HK-2 (cell line): ENCODE measurements around the gene DEK.
"Not testable (repeated sequence)": the region's sequence is repeated elsewhere in the genome, so short reads cannot be mapped to it uniquely, and the experiment has no call there.

Source experiments
- DNase-seq: peaks from one replicate; pipeline ENCODE4 v3.0.0-alpha.2; 2018; ENCODE audit not compliant: unreplicated experiment

Gene DEK

DNA sequence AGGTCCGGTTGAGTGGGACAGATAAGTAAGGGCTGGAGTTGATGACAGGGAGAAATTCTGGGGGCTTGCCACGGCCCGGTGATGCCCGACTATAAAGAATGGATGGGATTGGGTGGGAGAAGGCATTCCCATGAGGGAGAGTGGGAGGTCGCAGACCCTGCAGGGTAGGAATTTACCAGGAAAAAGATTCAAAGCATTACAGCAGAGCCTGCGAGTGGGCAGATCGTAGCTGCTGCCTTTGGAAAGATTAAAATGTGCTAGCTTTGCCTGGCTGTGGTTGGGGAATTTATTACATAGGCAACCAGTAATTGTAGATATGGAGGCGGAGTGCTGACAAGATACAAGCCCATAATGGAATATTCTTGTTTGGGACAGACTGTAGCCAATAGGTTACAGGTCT lies 59.6 kb downstream of the DEK start:
- DNase-seq = no peak

DNA sequence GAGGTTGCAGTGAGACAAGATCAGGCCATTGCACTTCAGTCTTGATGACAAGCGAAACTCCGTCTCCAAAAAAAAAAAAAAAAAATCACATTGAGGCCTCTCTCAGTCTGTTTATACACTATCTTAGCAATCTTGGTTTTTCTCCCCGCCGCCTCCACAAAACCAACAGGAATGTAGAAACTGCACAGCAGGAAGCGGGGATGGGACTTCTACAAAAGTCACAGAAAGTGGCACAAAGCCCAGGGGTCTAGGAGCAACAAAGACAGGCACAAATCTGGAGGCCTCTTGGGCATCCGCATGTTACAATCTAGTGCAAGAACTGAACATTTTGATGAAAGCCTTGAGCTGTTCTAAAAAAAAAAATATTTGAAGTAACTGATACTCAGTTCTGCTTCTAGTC lies 60.5 kb downstream of the DEK start:
- DNase-seq = no peak

DNA sequence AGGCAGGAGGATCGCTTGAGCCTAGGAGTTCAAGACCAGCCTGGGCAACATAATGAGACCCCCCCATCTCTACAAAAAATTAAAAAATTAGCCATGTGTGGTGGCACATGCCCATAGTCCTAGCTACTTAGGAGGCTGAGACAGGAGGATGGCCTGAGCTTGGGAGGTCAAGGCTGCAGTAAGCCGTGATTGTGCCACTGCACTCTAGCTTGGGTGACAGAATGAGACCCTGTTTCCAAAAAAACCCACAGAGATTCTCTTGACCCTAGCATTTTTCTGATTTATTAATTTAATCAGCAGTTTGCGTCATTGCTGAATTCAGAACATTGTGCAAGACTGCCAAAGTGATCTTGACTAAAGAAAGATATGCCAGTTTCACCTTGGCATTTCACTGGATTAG lies 72.3 kb downstream of the DEK start:
- no peak for DNase-seq

DNA sequence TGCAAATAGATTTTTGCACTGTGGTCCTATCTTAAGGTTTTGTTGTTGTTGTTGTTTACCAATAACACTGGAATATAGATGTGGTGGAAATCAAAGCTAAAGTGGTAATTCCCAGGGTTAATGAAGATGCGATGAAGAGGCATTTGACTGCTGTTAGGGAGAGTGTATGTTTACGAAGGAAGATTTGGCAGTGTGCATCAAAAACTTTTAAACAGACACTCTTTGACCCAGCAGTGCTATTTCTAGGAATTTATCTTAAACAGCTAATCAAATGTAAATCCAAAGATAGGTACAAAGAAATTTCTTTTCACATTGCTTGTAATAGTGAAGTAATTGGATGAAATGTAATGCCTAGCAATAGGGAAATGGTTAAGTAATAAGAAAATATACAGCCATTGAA lies 75.1 kb downstream of the DEK start:
- DNase-seq = no peak

DNA sequence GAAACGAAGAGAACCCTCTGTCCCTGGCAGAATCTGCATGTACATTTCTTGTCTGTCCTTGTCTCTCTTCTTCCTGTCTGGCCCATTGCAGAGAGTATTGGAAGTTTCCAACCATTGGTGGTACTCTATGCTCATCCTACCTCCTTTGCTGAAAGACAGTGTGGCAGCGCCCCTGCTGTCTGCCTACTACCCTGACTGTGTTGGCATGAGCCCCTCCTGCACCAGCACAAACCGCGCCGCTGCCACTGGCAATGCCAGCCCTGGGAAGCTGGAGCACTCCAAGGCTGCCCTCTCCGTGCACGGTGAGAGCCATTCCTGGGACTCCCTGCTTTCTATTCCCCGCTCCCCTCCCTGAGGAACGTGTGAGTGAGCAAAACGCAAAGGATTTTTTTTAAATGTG lies 76.6 kb downstream of the DEK start:
- DNase-seq = no peak

DNA sequence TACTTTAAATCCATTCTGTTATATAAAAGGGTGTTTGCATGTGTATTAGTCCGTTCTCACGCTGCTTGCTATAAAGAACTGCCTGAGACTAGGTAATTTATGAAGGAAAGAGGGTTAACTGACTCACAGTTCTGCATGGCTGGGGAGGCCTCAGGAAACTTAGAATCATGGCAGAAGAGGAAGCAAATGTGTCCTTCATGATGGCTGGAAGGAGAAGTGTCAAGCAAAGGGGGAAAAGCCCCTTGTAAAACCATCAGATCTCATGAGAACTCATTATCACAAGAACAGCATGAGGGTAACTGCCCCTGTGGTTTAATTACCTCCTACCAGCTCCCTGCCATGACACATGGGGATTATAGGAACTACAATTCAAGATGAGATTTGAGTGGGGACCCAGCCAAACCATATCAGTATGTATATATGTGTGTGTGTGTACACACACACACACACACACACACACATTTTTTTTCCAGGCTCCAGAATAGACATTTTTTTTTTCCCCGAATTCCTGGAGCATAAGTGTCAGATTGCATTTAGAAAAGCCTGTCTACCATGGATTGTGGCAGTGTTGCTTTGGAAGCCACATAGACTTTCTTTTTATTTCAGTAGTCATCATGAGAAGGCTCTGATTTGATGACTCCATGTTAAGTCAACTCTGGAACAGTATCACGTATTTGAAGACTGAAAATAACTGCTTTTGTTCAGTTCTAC lies 77.6 kb downstream of the DEK start:
- no peak for DNase-seq

DNA sequence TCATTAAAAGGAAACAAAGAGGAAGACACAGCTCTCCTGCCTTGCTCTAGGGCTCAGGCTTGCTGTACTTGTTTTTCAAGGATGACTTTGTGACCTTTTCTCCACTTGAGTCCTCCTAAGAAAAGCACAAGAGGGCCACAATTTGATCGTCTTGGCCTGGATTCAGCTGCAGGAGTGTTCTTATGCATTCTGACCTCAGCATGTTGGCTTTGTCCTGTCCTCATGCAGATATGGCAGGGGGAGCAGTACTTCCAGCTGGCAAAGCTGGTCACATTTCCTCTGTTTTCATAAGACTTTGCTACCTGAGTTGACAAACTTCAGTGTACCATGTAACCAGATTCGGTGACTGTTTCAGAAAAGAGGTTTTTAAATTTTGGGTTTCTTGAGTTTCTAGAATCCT lies 78.3 kb downstream of the DEK start:
- no peak for DNase-seq

DNA sequence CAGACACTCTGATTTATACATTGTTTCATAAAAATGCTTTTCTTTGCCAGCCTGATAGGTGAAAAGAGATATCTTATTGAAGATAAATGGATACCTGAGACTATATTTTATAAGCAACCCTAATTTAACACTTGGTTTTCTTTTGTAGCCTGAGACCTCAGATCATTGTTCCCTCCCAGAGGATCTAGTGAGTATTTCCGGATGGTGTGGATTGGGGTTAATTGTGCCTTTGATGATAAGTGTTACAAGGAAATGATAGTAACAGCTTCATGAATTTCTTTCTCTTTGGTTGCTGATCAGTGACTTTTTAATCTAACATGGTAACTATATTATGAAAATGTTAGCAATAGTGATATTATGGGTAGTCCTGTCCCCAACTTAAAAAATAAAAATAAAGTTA lies 78.7 kb downstream of the DEK start:
- no peak for DNase-seq

DNA sequence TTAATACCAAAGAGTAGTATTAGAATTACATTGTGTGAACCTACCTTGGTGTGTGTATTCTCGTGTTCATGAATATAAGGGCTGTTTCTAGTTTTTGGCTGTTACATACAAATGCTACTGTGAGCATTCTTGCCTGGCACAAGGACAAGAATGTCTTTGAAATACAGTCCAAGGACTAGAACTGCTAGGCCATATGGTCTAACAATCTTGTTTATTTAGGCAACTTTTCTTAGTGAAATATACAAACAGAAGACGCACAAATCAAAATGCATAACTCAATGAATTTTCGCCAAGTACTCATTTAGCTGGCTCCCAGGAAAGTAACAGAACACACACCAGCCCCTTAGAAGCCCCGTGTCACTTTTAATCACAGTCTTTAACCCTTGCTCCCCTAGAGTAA lies 80.6 kb downstream of the DEK start:
- DNase-seq = no peak

DNA sequence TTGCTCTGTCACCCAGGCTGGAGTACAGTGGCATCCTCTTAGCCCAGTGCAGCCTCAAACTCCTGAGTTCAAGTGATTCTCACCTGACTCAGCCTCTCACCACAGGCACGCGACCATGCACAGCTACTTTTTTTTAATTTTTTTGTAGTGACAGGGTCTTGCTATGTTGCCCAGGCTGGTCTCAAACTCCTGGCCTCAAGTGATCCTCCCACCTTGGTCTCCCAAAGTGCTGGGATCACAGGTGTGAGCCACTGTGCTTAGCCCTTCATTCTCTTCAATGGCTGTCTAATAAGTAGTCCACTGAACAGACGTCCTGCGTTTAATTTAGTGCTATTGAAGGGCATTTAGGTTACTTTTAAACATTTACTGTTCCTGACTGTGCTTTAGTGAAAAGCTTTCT lies 81.8 kb downstream of the DEK start:
- no peak for DNase-seq

DNA sequence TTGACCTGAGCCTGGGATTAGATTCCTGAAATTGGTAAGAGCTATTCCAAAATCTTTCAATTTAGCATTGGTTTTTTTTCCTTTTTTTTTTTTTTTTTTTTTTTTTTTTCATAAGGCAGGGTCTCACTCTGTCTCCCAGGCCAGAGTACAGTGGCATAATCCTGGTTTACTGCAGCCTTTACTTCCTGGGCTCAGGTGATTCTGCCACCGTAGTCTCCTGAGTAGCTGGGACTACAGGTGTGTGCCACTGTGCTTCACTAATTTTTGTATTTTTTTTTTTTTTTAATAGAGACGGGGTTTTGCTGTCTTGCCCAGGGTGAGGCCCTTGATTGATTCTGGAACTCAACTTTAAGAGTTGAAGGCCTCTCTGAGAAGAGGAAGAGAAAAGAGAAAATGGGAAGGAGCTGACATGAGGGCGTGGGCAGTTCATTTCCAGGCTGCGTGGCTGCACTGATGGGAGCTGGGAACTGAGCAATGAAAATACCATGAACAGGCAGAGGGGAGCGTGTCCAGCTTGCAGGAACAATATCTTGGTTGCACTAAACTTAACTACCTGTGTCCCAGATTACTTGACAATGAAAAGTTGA lies 84.5 kb downstream of the DEK start:
- DNase-seq = no peak

DNA sequence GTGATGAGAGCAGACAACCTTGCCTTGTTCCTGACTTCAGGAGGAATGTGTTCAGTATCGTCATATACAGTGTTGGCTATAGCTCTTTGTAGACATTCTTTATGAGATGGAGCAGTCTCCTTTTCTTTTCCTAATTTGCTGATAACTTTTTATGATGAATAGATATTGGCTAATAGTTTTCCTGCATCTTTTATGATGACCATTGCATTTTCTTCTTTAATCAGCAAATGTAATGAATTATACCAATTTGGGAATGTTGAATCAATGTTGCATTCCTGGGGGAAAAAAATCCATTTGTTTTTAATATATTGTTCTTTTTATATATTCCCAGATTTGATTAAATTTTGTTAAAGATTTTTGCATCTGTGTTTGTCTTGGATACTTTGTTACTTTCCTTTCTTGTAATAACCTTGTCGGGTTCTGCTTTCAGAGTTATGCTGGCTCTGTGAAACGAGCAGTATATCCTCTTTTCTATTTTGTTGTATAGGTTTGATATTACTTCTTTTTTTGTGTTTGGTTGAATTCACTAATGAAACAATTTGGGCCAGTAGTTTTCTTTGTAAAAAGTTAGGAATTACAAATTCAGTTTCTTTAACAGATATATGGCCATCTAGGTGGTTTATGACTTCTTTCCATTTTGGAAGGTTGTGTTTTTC lies 85.2 kb downstream of the DEK start:
- no peak for DNase-seq

DNA sequence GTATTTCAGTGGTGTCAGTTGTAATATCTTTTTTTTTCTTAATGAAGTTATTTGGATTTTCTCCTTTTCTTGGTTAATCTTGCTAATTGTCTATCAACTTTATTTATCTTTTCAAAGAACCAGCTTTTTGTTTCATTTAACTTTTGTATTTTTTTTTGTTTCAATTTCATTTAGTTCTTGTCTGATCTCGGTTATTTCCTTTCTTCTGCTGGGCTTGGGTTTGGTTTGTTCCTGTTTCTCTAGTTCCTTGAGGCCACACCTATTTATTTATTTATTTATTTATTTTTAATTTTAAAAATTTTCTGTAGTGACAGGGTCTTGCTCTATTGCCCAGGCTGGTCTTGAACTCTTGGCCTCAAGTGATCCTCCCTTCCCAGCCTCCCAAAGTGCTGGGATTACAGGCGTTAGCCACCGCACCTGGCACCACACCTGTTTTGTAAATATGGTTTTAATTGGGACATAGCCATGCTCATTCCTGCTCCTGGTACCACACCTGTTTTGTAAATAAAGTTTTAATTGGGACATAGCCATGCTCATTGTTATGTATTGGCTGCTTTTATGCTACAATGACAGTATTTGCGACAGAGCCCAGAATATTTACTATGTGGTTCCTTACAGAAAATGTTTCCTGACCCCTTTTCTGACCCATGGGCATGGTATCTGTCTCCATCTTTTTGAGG lies 86.9 kb downstream of the DEK start:
- DNase-seq = no peak

DNA sequence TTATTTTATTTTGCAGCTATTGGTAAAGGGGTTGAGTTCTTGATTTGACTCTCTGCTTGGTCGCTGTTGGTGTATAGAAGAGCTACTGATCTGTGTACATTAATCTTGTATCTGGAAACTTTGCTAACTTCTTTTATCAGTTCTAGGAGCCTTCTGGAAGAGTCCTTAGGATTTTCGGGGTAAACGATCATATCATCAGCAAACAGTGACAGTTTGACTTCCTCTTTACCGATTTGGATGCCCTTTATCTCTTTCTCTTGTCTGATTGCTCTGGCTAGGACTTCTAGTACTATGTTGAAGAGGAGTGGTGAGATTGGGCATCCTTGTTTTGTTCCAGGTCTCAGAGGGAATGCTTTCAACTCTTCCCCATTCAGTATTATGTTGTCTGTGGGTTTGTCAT lies 88.1 kb downstream of the DEK start:
- not testable (repeated sequence) for DNase-seq
